Measurements from ENCODE around the gene KMT2C. TPM values are rescaled to one million over a fixed set of nuclear protein-coding genes. Genes with fewer than 3 reads are reported as not detected.

KMT2C gene
- total RNA-seq, 2 experiments from 2014 or later: 47.5 to 105 TPM

- TF ChIP-seq EZH2phosphoT487 (IDR thresholded peaks at IDR 0.05; ENCODE audit: borderline replicate concordance, low read depth, low read length): no peak
- TF ChIP-seq, protein P1, sequence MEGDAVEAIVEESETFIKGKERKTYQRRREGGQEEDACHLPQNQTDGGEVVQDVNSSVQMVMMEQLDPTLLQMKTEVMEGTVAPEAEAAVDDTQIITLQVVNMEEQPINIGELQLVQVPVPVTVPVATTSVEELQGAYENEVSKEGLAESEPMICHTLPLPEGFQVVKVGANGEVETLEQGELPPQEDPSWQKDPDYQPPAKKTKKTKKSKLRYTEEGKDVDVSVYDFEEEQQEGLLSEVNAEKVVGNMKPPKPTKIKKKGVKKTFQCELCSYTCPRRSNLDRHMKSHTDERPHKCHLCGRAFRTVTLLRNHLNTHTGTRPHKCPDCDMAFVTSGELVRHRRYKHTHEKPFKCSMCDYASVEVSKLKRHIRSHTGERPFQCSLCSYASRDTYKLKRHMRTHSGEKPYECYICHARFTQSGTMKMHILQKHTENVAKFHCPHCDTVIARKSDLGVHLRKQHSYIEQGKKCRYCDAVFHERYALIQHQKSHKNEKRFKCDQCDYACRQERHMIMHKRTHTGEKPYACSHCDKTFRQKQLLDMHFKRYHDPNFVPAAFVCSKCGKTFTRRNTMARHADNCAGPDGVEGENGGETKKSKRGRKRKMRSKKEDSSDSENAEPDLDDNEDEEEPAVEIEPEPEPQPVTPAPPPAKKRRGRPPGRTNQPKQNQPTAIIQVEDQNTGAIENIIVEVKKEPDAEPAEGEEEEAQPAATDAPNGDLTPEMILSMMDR (conservative IDR thresholded peaks at IDR 0.05; ENCODE audit: low read length): no peak
- Histone ChIP-seq H3K27ac (ENCODE audit: low read depth, low read length, poor library complexity, severe bottlenecking) (peak overlapping the region; percentile 40), H4K20me1 (ENCODE audit: insufficient read depth, low read length) (peaks cover 20% of the 10 kb centered on the region), H3K36me3 (ENCODE audit: insufficient read depth, low read length) (peaks cover 7% of the 10 kb centered on the region), H3K79me2 (ENCODE audit: insufficient read depth, low read depth, low read length) (peaks cover 98% of the 10 kb centered on the region), H3K4me2 (ENCODE audit: low read length) (peak overlapping the region; percentile 27), H2AFZ (ENCODE audit: low read length) (no peak overlapping the region), H3K4me1 (ENCODE audit: insufficient read depth, low read length, poor library complexity, severe bottlenecking) (peaks cover 89% of the 10 kb centered on the region), H3K9me3 (ENCODE audit: low read length) (no peaks in the 10 kb centered on the region), H3K9me2 (ENCODE audit: insufficient read depth, low read length) (no peaks in the 10 kb centered on the region), H3K4me3 (ENCODE audit: low read depth, low read length, poor library complexity, severe bottlenecking) (no peak overlapping the region)
- ChIA-PET CTCF (ENCODE audit: unreplicated experiment) (interaction anchor here (0.6 kb wide), 1 partner anchor 346 kb away, joined by 3 read pairs; no protein-coding TSS in a partner anchor), POLR2A (interaction anchor here (0.9 to 1.0 kb wide), 2 partner anchors 10 to 95 kb away, joined by 3 read pairs; no protein-coding TSS in a partner anchor)
- no peak for DNase-seq (ENCODE audit: low spot score)
- BruUV-seq (replicated peaks): no TSS peak
- intact Hi-C loops (cut with micrococcal nuclease; ENCODE audit: unreplicated experiment): loop anchor here (5.0 to 10.0 kb wide), 2 partner anchors 336 to 369 kb away; partner anchors contain the start of gene XRCC2
Observed at GRCh38 chr7:152338561-152338960, 97.2 kb downstream of the KMT2C start.

- CTCF ChIA-PET (ENCODE audit: unreplicated experiment): no interaction called here
- Histone ChIP-seq H3K27ac (ENCODE audit: low read depth, low read length, poor library complexity, severe bottlenecking) (peak overlapping the region; percentile 51), H3K4me2 (ENCODE audit: low read length) (peak overlapping the region; percentile 66), H3K4me1 (ENCODE audit: insufficient read depth, low read length, poor library complexity, severe bottlenecking) (peaks cover 81% of the 10 kb centered on the region), H2AFZ (ENCODE audit: low read length) (no peak overlapping the region), H4K20me1 (ENCODE audit: insufficient read depth, low read length) (peaks cover 20% of the 10 kb centered on the region), H3K36me3 (ENCODE audit: insufficient read depth, low read length) (peaks cover 7% of the 10 kb centered on the region), H3K4me3 (ENCODE audit: low read depth, low read length, poor library complexity, severe bottlenecking) (no peak overlapping the region), H3K79me2 (ENCODE audit: insufficient read depth, low read depth, low read length) (peaks cover 98% of the 10 kb centered on the region), H3K9me3 (ENCODE audit: low read length) (no peaks in the 10 kb centered on the region), H3K9me2 (ENCODE audit: insufficient read depth, low read length) (no peaks in the 10 kb centered on the region)
- POLR2A ChIA-PET: interaction anchor here (0.9 to 1.6 kb wide), 5 partner anchors 21 to 179 kb away, joined by 3 to 6 read pairs (median 4); no protein-coding TSS in a partner anchor
- no peak for TF ChIP-seq EZH2phosphoT487 (IDR thresholded peaks at IDR 0.05; ENCODE audit: borderline replicate concordance, low read depth, low read length)
- TF ChIP-seq, protein P1 (conservative IDR thresholded peaks at IDR 0.05; ENCODE audit: low read length): peak; percentile 91
- DNase-seq (ENCODE audit: low spot score): peak; percentile 70
- no TSS peak for BruUV-seq (replicated peaks)
- intact Hi-C loops (cut with micrococcal nuclease; ENCODE audit: unreplicated experiment): loop anchor here (1.0 to 10.0 kb wide), 3 partner anchors 128 to 370 kb away; partner anchors contain the start of gene XRCC2
Observed at GRCh38 chr7:152336754-152337368, 98.9 kb downstream of the KMT2C start.

All from OCI-LY7 (cell line).